ENCODE data around the gene MROH8.

DNA sequence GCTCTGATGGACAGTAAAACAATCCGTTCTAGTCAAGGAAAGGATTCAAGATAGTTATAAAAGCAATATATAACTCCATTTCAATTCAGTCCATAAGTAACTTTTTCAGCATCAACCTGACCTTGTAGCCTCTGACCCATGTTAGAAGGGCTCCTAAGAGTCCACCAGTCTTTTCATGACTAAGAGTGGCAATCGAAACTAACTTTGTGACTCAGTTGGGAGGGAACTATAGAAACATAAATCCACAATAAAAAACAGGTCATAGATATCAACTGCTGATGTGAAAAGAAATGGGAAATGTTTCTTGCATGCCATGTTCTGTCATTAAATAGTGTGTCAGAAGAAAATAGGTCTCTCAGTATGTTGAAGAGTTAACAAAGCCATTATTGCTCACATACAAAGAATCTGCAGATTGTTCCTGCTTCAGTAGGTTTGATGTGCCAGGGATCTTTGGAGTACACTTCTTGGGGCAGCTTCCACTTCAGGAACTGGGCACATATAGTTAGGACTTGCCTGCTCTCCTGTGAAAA lies 67.4 kb downstream of the MROH8 start:
- TF ChIP-seq POLR2A (IDR thresholded peaks at IDR 0.05) (no peak), POLR2AphosphoS5 (IDR thresholded peaks at IDR 0.05; ENCODE audit: insufficient read depth in 1 of 2, low read depth in 1 of 2) (no peak)
- TF ChIP-seq, protein P1, sequence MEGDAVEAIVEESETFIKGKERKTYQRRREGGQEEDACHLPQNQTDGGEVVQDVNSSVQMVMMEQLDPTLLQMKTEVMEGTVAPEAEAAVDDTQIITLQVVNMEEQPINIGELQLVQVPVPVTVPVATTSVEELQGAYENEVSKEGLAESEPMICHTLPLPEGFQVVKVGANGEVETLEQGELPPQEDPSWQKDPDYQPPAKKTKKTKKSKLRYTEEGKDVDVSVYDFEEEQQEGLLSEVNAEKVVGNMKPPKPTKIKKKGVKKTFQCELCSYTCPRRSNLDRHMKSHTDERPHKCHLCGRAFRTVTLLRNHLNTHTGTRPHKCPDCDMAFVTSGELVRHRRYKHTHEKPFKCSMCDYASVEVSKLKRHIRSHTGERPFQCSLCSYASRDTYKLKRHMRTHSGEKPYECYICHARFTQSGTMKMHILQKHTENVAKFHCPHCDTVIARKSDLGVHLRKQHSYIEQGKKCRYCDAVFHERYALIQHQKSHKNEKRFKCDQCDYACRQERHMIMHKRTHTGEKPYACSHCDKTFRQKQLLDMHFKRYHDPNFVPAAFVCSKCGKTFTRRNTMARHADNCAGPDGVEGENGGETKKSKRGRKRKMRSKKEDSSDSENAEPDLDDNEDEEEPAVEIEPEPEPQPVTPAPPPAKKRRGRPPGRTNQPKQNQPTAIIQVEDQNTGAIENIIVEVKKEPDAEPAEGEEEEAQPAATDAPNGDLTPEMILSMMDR (IDR thresholded peaks at IDR 0.05), result no peak

Data from vagina (tissue), 2 donors.